NOMO-1 treated with DMSO at 0.1 percent for 48 hours (cell line): ENCODE data around the gene AATF.

ENCODE experiments used
- DNase-seq: peaks from one replicate; lab custom pipeline; 2025; ENCODE audit not compliant: unreplicated experiment; lab: John Stamatoyannopoulos, UW

Gene AATF

GRCh38 chr17:36930583-36930900, 18.2 kb upstream of the AATF start:
- DNase-seq, result no peak

GRCh38 chr17:36931096-36931696, 17.6 kb upstream of the AATF start:
- DNase-seq, result no peak

GRCh38 chr17:36931697-36932382, 16.9 kb upstream of the AATF start:
- no peak for DNase-seq

- no peak for DNase-seq
Measured at GRCh38 chr17:36932383-36932693, 16.4 kb upstream of the AATF start.

- DNase-seq, result no peak
Measured at GRCh38 chr17:36932694-36933511, 15.9 kb upstream of the AATF start.

- DNase-seq, result no peak
Measured at GRCh38 chr17:36933512-36934143, 15.1 kb upstream of the AATF start.

GRCh38 chr17:36934144-36934691, 14.5 kb upstream of the AATF start:
- no peak for DNase-seq

GRCh38 chr17:36934692-36935630, 13.8 kb upstream of the AATF start:
- no peak for DNase-seq

GRCh38 chr17:36935671-36936454, 12.9 kb upstream of the AATF start:
- DNase-seq, result no peak

GRCh38 chr17:36936455-36937000, 12.2 kb upstream of the AATF start:
- no peak for DNase-seq

GRCh38 chr17:36937001-36937958, 11.5 kb upstream of the AATF start, which contains the start of gene LHX1:
LHX1 (plus strand) TSS chr17:36937475; CDS start chr17:36938198, 723 bp downstream.
- DNase-seq, result no peak

GRCh38 chr17:36937959-36938565, 10.7 kb upstream of the AATF start:
- DNase-seq, result no peak

- no peak for DNase-seq
Measured at GRCh38 chr17:36938566-36939051, 10.1 kb upstream of the AATF start.

- DNase-seq, result no peak
Measured at GRCh38 chr17:36939052-36939801, 9.5 kb upstream of the AATF start.

- DNase-seq, result no peak
Measured at GRCh38 chr17:36939802-36940312, 8.9 kb upstream of the AATF start.

GRCh38 chr17:36940313-36941264, 8.2 kb upstream of the AATF start:
- no peak for DNase-seq
